HUES48 (cell line): ENCODE results near the gene SLIT3.

Source experiments
- H3K27ac ChIP-seq: one replicate; pipeline ENCODE4 v1.7.0; 2013; ENCODE audit warnings: low read depth, low read length, inconsistent platforms
- H3K27me3 ChIP-seq: 2 replicates; pipeline ENCODE4 v1.6.1; 2013; ENCODE audit warnings: mild to moderate bottlenecking, low read length; ENCODE audit not compliant: control insufficient read depth, insufficient read depth
- H3K36me3 ChIP-seq: 2 replicates; pipeline ENCODE4 v1.6.1; 2013; ENCODE audit warnings: low read length; ENCODE audit not compliant: control insufficient read depth, insufficient read depth
- H3K4me1 ChIP-seq: 2 replicates; pipeline ENCODE4 v1.6.1; 2013; ENCODE audit warnings: mild to moderate bottlenecking, low read length; ENCODE audit not compliant: control insufficient read depth, insufficient read depth
- H3K4me3 ChIP-seq: 2 replicates; pipeline ENCODE4 v1.5.1; 2013; ENCODE audit warnings: mild to moderate bottlenecking, low read depth, low read length
- H3K9ac ChIP-seq: 2 replicates; pipeline ENCODE4 v1.6.1; 2013; ENCODE audit warnings: mild to moderate bottlenecking, low read depth, low read length, moderate library complexity
- H3K9me3 ChIP-seq: 2 replicates; pipeline ENCODE4 v1.6.1; 2013; ENCODE audit warnings: low read length; ENCODE audit not compliant: control insufficient read depth, insufficient read depth

Gene SLIT3

GRCh38 chr5:168925160-168925559 lies 375.8 kb downstream of the SLIT3 start:
- Histone ChIP-seq H3K9me3 (no peaks in the 10 kb centered on the region), H3K27me3 (no peaks in the 10 kb centered on the region), H3K27ac (no peak overlapping the region), H3K4me1 (peaks cover 7% of the 10 kb centered on the region; the same call in 1 of the 2 replicates), H3K9ac (no peak overlapping the region), H3K4me3 (no peak overlapping the region), H3K36me3 (no peaks in the 10 kb centered on the region)

- Histone ChIP-seq H3K27me3 (no peaks in the 10 kb centered on the region), H3K4me3 (no peak overlapping the region), H3K9me3 (no peaks in the 10 kb centered on the region), H3K27ac (no peak overlapping the region), H3K9ac (no peak overlapping the region), H3K4me1 (peaks cover 11% of the 10 kb centered on the region; the same call in 1 of the 2 replicates), H3K36me3 (no peaks in the 10 kb centered on the region)
These were observed 379.6 kb downstream of the SLIT3 start for GRCh38 chr5:168921147-168921866.

GRCh38 chr5:168920019-168920810 lies 380.7 kb downstream of the SLIT3 start:
- Histone ChIP-seq H3K9me3 (no peaks in the 10 kb centered on the region), H3K4me1 (peaks cover 14% of the 10 kb centered on the region), H3K9ac (no peak overlapping the region), H3K36me3 (no peaks in the 10 kb centered on the region), H3K4me3 (no peak overlapping the region), H3K27me3 (no peaks in the 10 kb centered on the region), H3K27ac (no peak overlapping the region)

- H3K27ac ChIP-seq, result no peak overlapping the region
- H3K9ac ChIP-seq, result no peak overlapping the region
- H3K4me3 ChIP-seq, result no peak overlapping the region
- H3K9me3 ChIP-seq, result no peaks in the 10 kb centered on the region
- H3K4me1 ChIP-seq, result peaks cover 14% of the 10 kb centered on the region
- H3K27me3 ChIP-seq, result no peaks in the 10 kb centered on the region
- H3K36me3 ChIP-seq, result no peaks in the 10 kb centered on the region
These were observed 382.9 kb downstream of the SLIT3 start for GRCh38 chr5:168917947-168918600.

GRCh38 chr5:168916852-168917251 lies 384.1 kb downstream of the SLIT3 start:
- peaks cover 14% of the 10 kb centered on the region for H3K4me1 ChIP-seq
- H3K27ac ChIP-seq, result no peak overlapping the region
- H3K27me3 ChIP-seq, result no peaks in the 10 kb centered on the region
- no peak overlapping the region for H3K9ac ChIP-seq
- H3K9me3 ChIP-seq, result no peaks in the 10 kb centered on the region
- H3K4me3 ChIP-seq, result no peak overlapping the region
- no peaks in the 10 kb centered on the region for H3K36me3 ChIP-seq

- Histone ChIP-seq H3K4me3 (no peak overlapping the region), H3K27me3 (no peaks in the 10 kb centered on the region), H3K27ac (no peak overlapping the region), H3K9me3 (no peaks in the 10 kb centered on the region), H3K4me1 (peaks cover 14% of the 10 kb centered on the region), H3K9ac (no peak overlapping the region), H3K36me3 (no peaks in the 10 kb centered on the region)
These were observed 384.7 kb downstream of the SLIT3 start for GRCh38 chr5:168916266-168916665.

- Histone ChIP-seq H3K9me3 (no peaks in the 10 kb centered on the region), H3K9ac (no peak overlapping the region), H3K27me3 (no peaks in the 10 kb centered on the region), H3K27ac (no peak overlapping the region), H3K4me3 (no peak overlapping the region), H3K36me3 (no peaks in the 10 kb centered on the region), H3K4me1 (peaks cover 3% of the 10 kb centered on the region; the same call in 1 of the 2 replicates)
These were observed 386.4 kb downstream of the SLIT3 start for GRCh38 chr5:168914491-168914890.

- H3K27ac ChIP-seq, result no peak overlapping the region
- no peaks in the 10 kb centered on the region for H3K9me3 ChIP-seq
- H3K4me1 ChIP-seq, result no peaks in the 10 kb centered on the region
- H3K27me3 ChIP-seq, result no peaks in the 10 kb centered on the region
- H3K9ac ChIP-seq, result no peak overlapping the region
- H3K36me3 ChIP-seq, result no peaks in the 10 kb centered on the region
- no peak overlapping the region for H3K4me3 ChIP-seq
These were observed 390.1 kb downstream of the SLIT3 start for GRCh38 chr5:168910874-168911273.

GRCh38 chr5:168908207-168908606 lies 392.7 kb downstream of the SLIT3 start:
- no peak overlapping the region for H3K9ac ChIP-seq
- H3K9me3 ChIP-seq, result no peaks in the 10 kb centered on the region
- no peaks in the 10 kb centered on the region for H3K36me3 ChIP-seq
- H3K27ac ChIP-seq, result no peak overlapping the region
- H3K4me1 ChIP-seq, result no peaks in the 10 kb centered on the region
- no peaks in the 10 kb centered on the region for H3K27me3 ChIP-seq
- no peak overlapping the region for H3K4me3 ChIP-seq

GRCh38 chr5:168903061-168903460 lies 397.9 kb downstream of the SLIT3 start:
- Histone ChIP-seq H3K36me3 (no peaks in the 10 kb centered on the region), H3K9me3 (no peaks in the 10 kb centered on the region), H3K4me1 (no peaks in the 10 kb centered on the region), H3K27ac (no peak overlapping the region), H3K27me3 (no peaks in the 10 kb centered on the region), H3K4me3 (no peak overlapping the region), H3K9ac (no peak overlapping the region)

- Histone ChIP-seq H3K4me3 (no peak overlapping the region), H3K27ac (no peak overlapping the region), H3K9me3 (no peaks in the 10 kb centered on the region), H3K4me1 (no peaks in the 10 kb centered on the region), H3K27me3 (no peaks in the 10 kb centered on the region), H3K9ac (no peak overlapping the region), H3K36me3 (no peaks in the 10 kb centered on the region)
These were observed 401.3 kb downstream of the SLIT3 start for GRCh38 chr5:168899673-168900072.
